ENCODE measurements around the gene NSDHL.

GRCh38 chrX:152842772-152843338 lies 12.0 kb downstream of the NSDHL start:
- no peak for TF ChIP-seq CTCF (IDR thresholded peaks at IDR 0.05)
- no peak for TF ChIP-seq EZH2 (IDR thresholded peaks at IDR 0.05)
- TF ChIP-seq EZH2phosphoT487 (IDR thresholded peaks at IDR 0.05), result no peak
